Measurements from ENCODE around the gene MYO5C.
"Not testable (repeated sequence)": the region's sequence is repeated elsewhere in the genome, so short reads cannot be mapped to it uniquely, and the experiment has no call there.

MYO5C gene

DNA sequence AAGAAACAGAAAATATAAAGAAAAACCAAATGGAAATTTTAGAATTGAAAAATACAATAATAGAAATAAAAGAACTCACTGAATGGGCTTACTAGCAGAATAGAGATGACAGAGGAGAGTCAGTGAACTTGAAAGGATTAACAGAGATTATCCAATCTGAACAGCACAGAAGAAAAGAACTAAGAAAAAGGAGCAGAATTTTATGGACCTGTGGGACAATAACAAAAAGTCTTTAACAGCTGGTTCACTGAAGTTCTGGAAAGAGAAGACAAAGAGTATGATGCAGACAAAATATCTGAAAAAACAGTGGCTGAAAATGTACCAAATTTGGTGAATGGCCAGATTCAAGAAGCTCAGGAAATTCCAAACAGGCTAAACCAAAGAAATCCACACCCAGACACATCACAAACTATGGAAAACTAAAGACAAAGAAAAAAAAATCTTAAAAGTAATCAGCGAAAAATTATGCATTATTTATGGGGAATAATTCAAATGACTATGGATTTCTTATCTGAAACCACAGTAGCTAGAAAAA lies 94.7 kb downstream of the MYO5C start:
- no peak for FAIRE-seq

DNA sequence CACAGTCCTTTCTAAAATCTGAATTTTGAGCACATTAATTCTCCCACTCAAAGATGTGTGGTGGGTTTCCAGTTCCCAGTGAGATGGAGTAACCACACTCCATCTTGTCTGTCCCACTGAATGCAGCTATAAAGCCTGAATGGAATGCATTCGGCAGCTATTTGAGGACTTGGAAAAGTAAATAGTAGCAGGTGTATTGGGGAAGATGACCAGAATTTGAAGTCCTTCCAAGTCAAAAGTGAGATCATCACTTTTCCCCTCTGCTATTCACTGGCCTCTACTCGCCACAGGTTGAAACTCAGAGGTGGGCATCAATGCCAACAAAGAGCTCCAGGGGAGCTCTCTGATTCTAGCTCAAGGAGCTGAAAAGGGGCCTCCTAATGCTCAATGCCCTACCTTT lies 96.3 kb downstream of the MYO5C start:
- FAIRE-seq, result no peak

DNA sequence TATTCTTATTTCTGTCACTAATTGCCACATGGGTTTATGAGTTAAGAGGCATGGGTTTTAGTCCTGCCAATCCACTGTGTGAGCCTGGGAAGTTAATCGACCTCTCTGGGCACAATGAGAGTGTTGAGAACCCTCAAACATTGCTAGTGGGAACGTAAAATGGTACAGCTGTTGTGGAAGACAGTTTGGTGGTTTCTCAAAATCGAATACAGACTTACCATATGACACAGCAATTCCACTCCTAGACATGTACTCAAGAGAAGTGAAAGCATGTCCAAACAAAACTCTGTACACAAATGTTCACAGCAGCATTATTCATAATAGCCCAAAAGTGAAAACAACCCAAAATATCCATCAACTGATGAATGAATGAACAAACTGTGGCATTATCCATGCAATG lies 98.7 kb downstream of the MYO5C start:
- no peak for FAIRE-seq

DNA sequence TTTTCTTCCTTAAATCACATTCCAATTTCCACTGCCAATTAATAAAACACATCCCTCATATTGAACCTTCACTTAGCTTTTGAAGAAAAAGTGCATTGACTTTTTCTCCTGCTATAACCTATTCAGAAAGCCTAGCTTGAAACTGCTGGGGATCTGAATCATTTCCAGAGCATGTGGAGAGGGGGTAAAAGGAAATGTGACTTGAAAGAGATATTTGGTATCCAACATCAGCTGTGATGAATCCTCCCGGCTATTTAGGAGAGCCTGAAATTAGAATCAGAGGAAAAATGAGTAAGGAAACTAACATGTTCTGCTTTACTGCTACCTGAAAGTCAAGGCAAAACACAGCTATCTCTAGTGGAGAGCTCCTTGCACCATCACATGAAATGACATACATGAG lies 101.8 kb downstream of the MYO5C start:
- FAIRE-seq, result no peak

DNA sequence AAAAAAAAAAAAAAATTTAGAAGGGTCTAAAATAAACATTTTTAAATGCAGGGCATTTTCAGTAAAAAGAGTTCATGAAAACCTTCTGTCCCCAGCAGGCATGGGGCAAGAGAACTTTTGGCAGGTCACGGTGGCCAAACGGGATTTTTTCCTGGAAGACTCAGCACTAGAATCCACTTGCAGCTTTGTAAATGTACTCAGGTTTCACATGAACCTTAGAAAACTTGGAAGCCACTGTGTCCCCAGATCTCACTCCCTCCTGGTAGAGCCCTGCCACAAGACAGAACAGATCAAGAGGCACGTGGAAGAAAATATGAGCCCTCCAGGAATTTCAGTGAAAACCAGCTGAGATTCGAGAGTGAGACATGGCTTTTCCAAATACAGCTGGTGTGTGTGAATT lies 102.3 kb downstream of the MYO5C start:
- FAIRE-seq, result no peak

DNA sequence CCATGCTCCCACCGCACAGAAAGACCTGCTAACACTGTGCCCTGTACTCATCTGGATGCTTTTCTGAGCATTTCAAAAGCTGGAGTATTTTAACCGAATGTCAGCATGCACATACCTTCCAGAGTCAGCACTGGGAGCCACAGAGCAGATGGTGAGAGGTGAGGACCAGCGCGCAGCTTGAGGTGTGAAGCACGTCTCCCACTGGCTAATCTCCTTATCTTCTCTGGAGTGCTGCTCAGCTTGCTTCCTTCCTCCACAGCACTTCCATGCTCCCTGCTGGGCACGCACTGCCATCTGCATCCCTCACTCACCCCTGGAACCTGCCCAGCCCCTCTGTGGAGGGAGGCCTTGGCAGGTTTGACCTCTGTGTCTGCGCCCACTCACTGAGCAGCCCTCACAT lies 104.4 kb downstream of the MYO5C start, which contains the start of gene GNB5:
Gene GNB5 (minus strand): TSS at position 186 of the 400 bp plus-strand sequence. CDS start 6,716 bp downstream, outside the sequence.
- no peak for FAIRE-seq

DNA sequence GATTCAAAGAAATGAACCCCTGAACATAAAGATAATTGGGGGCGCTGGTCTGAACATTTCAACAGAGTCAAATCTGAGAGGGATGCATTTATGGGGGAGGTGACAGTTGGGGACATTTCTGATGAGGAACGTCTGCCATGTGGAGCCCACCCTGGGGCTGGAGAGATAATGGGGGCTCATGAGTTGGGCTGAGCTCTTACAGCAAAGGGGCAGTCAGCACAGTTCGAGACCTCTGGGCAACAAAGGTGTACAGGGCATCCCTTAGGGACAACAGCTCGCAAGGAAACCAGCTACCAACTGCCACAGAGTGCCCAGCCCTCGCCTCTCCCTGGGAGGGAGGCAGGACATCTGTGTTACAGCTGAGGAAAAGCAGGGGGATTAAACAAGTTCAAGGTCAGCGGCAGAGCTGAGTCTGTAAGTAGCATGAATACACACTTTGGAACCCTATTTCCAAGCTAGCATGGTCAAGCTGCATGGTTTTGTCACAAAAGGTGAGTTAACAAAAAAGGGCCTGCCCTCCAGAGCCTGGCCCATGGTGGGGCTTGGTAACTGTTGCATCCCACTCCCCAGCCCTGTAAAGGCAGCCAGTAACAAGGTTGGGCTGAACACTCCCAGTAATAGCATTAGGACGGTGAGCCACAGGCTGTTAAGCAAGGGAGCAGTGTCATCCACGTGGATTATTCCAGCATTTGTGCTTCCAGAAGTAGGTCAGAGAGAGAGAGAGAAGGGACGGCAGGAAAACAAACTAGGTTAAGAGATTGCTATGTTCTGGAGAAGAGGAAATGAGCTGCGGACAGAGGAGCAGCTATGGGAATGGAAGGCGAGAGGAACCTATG lies 108.7 kb downstream of the MYO5C start:
- no peak for FAIRE-seq

DNA sequence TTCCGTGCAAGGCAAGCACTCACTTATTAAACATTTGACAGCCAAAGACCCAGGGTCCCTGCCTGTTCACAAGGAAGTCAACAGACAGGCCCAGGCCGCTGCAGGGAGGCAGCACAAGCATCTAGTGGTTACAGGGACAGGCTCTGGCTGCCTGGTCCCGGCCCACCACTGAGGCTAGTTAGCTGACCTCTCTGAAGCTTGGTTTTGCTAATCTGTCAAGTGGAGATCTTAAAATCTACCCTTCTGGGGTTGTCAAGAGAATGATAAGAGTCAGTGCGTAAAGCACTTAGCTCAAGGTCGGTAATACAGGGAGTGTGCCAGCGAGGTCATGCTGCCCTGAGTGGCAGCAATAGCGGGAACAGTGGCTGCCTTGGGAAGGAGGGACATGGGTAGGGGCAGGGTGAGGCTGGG lies 110.4 kb downstream of the MYO5C start:
- no peak for FAIRE-seq

DNA sequence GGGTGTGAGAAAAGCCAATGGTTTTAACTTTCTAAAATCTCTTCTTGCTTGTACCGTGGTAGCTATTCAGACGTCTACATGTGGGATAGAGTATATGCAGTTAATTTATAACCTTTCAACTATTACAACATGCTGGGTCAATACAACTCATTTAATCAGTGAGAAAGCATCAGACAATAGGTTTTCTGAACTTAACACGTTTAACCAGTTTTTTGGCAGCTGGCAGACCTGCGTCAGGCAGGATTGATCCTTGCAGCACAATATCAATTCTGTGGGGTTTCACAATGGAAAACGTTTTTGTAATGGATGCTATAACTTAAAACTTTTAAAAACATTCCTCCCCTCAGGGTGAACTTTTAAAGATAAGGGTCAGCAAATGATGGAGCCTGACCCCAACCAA lies 110.9 kb downstream of the MYO5C start:
- FAIRE-seq, result no peak

DNA sequence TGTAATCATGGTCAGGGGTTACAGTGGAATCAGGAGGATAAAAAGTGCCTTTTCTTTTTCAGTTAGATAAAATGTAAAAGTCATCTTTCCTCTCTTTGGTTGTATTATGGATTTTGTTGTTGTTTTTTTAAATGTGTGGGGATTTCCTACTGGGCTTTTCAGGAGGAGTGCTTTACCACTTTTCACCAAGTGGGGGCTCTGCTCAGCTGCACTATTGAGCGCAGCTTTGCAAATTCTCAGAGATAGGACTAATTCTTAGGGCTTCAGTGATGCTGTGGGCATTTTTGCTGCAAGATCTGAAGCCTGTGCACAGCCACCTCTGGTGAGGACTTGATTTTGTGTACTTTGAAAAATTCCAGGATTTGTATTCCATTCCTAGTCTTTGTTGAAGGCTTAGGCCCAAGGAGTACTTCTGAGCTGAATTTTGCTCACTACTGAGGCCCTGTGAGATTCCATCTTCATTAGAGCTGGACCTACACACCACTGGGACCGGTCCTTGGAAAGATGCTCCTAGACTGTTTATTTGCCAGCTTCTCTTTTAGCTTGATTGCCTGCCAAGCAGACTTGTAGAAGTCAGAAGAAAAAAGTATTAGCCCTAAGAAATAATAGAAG lies 111.9 kb downstream of the MYO5C start:
- no peak for FAIRE-seq

DNA sequence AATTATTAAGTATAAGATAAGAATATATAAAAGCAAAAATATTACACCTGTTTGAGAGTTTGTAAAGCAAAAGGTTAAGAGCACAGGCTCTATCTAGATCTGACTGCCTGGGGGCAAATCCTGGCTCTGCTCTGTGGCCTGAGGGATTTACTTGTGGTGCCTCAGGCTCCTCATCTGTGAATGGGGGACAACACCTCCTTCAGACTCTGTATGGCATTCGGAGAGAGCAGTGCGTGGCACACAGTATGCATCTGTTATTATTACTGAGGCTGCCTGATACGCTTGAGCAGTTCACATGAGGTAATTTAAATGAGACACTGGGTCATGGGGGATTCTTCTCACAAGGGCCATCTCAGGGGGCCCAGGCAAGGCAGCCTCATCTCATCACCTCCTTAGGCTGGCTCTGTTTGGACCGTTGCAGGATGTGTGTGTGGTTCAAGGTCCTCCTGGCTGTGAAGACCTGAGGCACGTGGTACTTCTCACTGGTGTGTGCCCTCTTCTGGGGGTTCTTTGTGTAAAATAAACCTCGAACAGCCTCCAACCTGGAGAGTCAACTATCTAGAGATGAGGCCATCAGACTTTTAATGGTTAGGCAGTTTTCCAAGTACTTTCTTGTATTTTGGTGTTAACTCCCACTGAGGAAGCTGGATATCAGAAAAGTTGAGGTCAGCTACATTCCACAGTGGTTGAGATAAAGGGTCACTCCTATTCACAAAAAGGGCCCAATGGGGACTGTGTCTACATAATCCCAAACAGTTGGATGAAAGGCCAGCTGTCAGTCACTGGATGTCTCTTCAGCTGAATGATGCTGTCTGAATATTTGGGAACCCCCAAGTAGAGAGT lies 113.4 kb downstream of the MYO5C start:
- FAIRE-seq, result no peak

DNA sequence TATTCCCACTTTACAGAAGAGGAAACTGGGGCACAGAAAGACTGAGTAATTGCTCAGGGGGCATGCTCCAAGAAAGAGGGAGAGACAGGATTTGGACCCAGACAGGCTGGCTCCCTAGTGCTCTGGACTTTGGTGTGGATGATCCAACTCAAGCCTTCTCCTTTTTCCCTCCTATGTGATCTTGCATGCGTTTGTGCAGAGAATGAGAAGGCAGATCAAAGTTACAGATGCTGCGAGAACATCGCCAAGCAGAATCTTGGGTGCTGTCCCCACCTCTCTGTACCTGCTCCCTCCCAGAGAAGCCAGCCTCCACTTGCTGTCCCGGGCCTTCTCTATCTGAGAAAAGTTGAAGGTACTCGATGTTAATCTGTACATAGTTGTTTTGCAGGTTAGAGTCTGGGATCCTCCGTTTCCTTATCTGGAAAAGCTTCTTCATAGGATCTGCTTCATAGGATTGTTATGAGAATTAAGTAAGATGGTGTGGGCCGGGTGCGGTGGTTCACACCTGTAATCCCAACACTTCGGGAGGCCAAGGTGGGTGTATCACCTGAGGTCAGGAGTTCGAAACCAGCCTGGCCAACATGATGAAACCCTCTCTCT lies 114.7 kb downstream of the MYO5C start:
- no peak for FAIRE-seq

DNA sequence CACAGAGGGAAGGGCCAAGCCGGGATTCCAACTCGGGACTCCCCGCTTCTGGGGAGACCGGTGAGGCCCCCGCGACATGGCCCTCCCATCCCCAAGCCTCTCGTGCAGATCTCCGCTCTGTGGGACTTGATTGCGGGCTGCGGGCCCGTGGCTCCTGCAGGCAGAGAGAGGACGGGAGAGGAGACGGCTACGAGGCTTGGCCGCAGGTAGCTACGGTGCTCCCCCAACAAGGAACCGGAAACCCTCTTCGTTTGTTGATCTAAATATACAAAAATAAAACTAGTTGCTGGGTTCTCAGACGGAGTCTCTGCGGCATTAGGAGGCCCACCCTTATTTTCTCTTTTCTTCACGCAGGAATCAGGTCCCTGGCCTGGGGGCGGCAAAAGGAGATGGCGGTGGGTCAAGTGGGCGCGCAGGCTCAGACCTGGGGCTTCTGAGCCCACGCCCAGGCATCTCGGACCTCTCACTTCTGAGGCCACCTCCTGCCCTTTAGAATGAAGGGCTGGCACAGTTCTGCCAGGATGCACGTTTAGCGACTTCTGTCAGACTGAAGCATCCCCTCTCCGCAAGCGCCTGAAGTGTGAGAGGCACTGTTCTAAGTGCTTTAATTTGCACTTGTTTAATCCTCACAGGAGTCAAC lies 115.3 kb downstream of the MYO5C start:
- FAIRE-seq, result no peak

DNA sequence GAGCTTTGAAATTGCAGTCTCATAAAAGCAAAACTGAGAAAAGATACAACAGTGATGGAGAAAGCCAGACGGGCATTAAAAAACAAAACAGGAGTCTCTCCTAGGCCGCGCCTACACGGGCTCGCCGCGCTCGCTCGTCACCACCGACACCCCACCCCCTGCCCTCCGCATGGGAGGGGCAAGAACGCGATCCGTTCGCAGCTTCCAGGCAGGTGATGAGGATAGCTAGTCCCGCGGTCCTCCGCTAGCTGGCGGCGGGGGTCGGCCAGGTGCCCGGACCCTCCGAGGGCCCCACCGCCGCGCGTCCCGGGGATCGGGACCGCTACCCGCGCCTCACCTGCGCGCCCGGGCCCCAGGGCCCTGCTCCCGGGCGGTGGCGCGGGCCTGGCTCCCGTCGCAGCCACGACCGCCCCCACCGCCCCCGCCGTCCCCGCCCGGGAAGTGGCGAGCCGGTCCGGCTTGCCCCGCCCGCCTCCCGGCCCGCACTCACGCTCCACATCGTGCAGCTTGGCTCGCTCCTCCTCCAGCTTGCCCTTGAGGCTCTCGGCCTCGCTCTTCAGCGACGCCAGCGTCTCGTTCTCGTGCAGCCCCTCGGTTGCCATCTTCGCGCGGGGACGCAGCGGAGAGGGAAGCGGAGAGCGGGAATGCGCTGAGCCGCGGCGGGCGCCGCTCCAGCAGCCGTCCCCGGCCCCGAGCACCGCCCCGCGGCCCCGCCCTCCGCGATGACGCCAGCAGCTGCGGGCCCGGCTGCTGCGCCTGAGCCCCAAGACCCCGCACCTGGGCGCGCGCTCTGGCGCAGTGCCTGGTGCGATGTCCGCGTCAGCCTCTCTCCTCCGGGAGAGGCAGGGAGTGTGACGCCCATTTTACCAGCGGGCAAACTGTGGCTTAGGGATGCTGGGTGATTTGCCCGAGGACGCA lies 116.1 kb downstream of the MYO5C start:
- no peak for FAIRE-seq

DNA sequence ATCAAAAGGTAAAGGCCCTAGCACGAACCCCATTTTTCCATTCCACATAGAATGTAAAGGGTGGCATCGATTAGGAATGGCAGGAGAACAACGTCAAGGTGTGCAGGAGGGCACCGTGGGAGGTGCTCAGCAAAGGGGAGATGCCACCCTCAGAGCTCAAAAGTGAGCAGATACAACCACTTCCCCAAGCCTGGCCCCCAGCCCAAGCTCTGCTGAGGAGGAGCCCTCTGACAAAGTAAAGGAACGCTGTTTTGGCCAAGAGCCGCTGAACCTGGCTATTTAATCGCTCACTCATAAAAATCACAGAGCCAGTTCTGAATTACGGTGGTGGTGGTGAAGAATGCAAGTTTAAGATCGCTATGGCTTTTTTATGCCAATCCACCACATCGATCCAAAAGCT lies 116.8 kb downstream of the MYO5C start:
- no peak for FAIRE-seq

DNA sequence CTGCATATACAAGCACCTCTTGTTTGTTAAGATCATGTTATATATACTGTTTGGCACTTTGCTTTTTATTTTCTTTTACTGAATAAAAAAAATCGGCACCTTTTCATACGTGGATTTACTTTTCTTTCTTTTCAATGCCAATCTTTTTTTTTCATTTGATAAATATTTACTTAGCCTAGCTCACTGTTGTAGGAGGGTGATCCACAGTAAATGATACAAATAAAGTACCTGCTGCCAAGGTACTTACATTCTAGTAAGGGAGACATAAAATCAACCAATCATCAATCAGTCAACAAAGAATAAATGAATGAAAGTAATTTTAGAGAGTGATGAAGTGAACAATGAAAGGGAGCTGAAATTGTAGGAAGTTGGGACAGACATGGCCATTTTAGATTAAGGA lies 122.7 kb downstream of the MYO5C start:
- FAIRE-seq, result no peak

DNA sequence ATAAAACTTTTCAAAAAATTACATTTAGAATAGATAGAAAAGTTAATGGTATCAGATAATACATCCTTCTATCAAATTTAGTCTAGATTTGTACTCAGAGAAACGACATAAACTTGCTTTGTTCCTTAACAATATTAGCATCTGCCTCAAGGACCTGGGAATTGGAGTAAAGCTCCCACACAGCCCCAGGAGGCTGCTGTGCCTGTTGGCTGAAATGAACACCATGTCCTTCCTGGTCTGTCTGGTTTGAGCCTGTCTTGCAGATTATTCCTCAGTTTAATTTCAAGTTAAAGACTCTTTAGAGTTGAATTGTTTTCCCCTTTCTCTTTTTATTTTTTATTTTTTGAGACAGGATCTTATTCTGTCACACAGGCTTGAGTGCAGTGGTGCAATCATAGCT lies 123.8 kb downstream of the MYO5C start:
- FAIRE-seq, result no peak

DNA sequence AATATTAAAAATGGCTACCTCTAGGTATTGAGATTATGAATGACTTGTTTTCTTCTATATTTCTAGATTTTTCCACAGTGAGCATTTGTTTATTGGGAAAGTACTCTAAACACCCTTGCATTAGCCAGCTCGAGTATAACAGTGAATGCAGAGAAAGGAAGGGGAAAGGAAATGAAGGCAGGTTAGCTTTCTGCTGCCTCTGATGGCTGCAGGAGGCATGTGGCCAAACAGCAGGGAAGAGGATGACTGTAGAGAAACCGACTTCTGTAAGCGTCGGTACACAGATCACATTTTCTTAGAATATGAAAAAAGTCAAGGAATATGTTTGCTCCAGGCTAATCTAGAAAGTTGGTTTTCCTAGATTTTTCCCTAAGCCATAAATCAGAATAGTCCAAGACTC lies 124.2 kb downstream of the MYO5C start:
- FAIRE-seq, result no peak

DNA sequence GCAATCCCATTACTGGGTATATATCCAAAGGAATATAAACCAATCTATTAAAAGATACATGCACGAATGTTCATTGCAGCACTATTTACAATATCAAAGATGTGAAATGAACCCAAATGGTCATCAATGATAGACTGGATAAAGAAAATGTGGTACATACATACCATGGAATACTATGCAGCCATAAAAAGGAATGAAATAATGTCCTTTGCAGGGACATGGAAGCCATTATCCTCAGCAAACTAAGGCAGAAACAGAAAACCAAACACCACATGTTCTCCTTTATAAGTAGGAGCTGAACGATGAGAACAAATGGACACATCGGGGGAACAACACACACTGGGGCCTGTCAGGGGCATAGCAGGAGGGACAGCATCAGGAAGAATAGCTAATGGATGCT lies 125.4 kb downstream of the MYO5C start:
- not testable (repeated sequence) for FAIRE-seq

DNA sequence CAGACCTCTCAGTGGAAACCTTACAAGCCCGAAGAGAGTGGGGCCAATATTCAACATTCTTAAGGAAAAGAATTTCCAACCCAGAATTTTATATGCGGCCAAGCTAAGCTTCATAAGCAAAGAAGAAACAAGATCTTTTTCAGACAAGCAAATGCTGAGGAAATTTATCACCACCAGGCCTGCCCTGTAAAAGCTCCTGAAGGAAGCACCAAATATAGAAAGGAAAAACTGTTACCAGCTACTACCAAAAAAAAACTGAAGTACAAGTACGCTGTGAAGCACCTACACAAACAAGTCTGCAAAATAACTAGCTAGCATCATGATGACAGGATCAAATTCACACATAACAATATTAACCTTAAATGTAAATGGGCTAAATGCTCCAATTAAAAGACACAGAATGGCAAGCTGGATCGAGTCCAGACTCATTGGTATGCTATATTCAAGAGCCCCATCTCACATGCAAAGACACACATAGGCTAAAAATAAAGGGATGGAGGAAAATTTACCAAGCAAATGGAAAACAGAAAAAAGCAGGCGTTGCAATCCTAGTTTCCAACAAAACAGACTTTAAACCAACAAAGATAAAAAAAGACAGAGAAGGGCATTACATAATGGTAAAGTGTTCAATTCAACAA lies 130.0 kb downstream of the MYO5C start:
- not testable (repeated sequence) for FAIRE-seq

Data from TTC549 (cell line).